Measurements from ENCODE around the gene MT1B. TPM values are rescaled to one million over a fixed set of nuclear protein-coding genes. Genes with fewer than 3 reads are reported as not detected.
A peak's percentile ranks its signal among the peaks of the same experiment; 100 is the strongest.

Gene MT1B
- total RNA-seq, 2 donors from 2014 or later: not detected

- peak; percentile 96 to 97 for ATAC-seq (replicated peaks in 1 of 2)
- Mint-ChIP-seq H3K4me1 (ENCODE audit: low read depth) (peaks cover 38% of the 10 kb centered on the region), H3K27ac (peak within 1 kb of the TSS; percentile 93), H3K27me3 (ENCODE audit: low read depth) (no peaks in the 10 kb centered on the region), H3K4me3 (peak within 1 kb of the TSS; percentile 94 to 96), H3K36me3 (ENCODE audit: insufficient read depth in 2 of 2) (peaks cover 3 to 6% of the 10 kb centered on the region in 2 donors), H3K9me3 (no peaks in the 10 kb centered on the region)
- DNase-seq: peak; percentile 91 to 92
Measured at GRCh38 chr16:56681939-56682702, 30.4 kb downstream of the MT1B start, which contains the start of gene MT1X. TSS of gene MT1X (plus strand) at chr16:56682470. CDS start at chr16:56682541, 71 bp downstream.

DNA sequence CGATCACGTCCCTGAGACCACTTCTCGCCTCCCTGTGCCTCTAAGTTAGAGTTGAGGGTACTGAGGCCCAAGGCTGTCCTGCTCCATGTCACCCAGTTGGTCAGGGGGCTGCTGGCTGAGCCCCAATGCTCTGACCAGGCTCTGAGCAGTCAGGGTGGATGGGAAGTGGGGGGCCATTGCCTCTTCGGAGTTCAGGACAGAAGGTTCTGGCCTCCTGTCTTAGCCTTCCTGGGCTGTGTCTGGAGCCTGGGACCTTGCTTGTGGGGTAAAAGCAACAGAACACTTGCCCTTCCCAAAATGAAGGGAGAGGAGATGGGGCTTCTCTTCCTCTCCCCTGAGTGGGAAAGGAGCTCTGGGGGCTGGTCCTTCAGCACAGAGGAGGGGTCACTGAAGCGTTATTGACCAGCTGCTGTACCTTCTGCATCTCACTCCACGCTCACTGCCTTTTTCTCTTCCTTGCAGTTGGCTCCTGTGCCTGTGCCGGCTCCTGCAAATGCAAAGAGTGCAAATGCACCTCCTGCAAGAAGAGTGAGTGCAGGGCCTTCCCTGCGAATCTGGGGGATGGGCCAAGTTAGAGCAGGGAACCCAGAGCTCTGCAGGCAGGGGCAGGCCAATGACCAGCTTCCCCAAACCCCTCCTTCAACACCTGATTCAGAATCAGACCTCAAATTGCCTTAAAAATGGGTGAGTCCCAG is 31.2 kb downstream of the MT1B start:
- no peaks in the 10 kb centered on the region for H3K9me3 Mint-ChIP-seq
- H3K27me3 Mint-ChIP-seq (ENCODE audit: low read depth): no peaks in the 10 kb centered on the region
- ATAC-seq (replicated peaks in 1 of 2): peak; percentile 4 to 8
- H3K36me3 Mint-ChIP-seq (ENCODE audit: insufficient read depth in 2 of 2): peaks cover 4 to 6% of the 10 kb centered on the region in 2 donors
- peaks cover 38% of the 10 kb centered on the region for H3K4me1 Mint-ChIP-seq (ENCODE audit: low read depth)
- H3K27ac Mint-ChIP-seq: peak overlapping the region; percentile 93
- no peak for DNase-seq
- peak overlapping the region; percentile 94 to 96 for H3K4me3 Mint-ChIP-seq

GRCh38 chr16:56683424-56684172 is 31.9 kb downstream of the MT1B start:
- Mint-ChIP-seq H3K27ac (no peak overlapping the region), H3K4me3 (peak overlapping the region; percentile 94 to 96), H3K27me3 (ENCODE audit: low read depth) (no peaks in the 10 kb centered on the region), H3K9me3 (no peaks in the 10 kb centered on the region), H3K36me3 (ENCODE audit: insufficient read depth in 2 of 2) (peaks cover 4 to 6% of the 10 kb centered on the region in 2 donors), H3K4me1 (ENCODE audit: low read depth) (peaks cover 38% of the 10 kb centered on the region)
- no peak for ATAC-seq (replicated peaks in 1 of 2)
- DNase-seq: no peak

- peak overlapping the region; percentile 94 to 96 for H3K4me3 Mint-ChIP-seq
Measured at GRCh38 chr16:56684256-56684925, 32.7 kb downstream of the MT1B start.

GRCh38 chr16:56684926-56685590 is 33.4 kb downstream of the MT1B start:
- Mint-ChIP-seq H3K27ac (no peak overlapping the region), H3K27me3 (ENCODE audit: low read depth) (no peaks in the 10 kb centered on the region), H3K36me3 (ENCODE audit: insufficient read depth in 2 of 2) (peaks cover 4 to 6% of the 10 kb centered on the region in 2 donors), H3K4me3 (no peak overlapping the region), H3K4me1 (ENCODE audit: low read depth) (peaks cover 32% of the 10 kb centered on the region), H3K9me3 (no peaks in the 10 kb centered on the region)
- DNase-seq (no peak), ATAC-seq (replicated peaks in 1 of 2) (no peak)

More at GRCh38 chr16:56684256-56684925, 32.7 kb downstream of the MT1B start:
- H3K9me3 Mint-ChIP-seq: no peaks in the 10 kb centered on the region
- H3K36me3 Mint-ChIP-seq (ENCODE audit: insufficient read depth in 2 of 2): peaks cover 4 to 6% of the 10 kb centered on the region in 2 donors
- DNase-seq (no peak), ATAC-seq (replicated peaks in 1 of 2) (no peak)
- H3K4me1 Mint-ChIP-seq (ENCODE audit: low read depth): peaks cover 38% of the 10 kb centered on the region
- H3K27me3 Mint-ChIP-seq (ENCODE audit: low read depth): no peaks in the 10 kb centered on the region
- no peak overlapping the region for H3K27ac Mint-ChIP-seq

GRCh38 chr16:56686758-56687157 is 35.1 kb downstream of the MT1B start:
- peaks cover 26% of the 10 kb centered on the region for H3K4me1 Mint-ChIP-seq (ENCODE audit: low read depth)
- peaks cover 4 to 6% of the 10 kb centered on the region in 2 donors for H3K36me3 Mint-ChIP-seq (ENCODE audit: insufficient read depth in 2 of 2)
- no peaks in the 10 kb centered on the region for H3K27me3 Mint-ChIP-seq (ENCODE audit: low read depth)
- no peak overlapping the region for H3K4me3 Mint-ChIP-seq
- H3K27ac Mint-ChIP-seq: no peak overlapping the region
- DNase-seq (no peak), ATAC-seq (replicated peaks in 1 of 2) (no peak)
- no peaks in the 10 kb centered on the region for H3K9me3 Mint-ChIP-seq

DNA sequence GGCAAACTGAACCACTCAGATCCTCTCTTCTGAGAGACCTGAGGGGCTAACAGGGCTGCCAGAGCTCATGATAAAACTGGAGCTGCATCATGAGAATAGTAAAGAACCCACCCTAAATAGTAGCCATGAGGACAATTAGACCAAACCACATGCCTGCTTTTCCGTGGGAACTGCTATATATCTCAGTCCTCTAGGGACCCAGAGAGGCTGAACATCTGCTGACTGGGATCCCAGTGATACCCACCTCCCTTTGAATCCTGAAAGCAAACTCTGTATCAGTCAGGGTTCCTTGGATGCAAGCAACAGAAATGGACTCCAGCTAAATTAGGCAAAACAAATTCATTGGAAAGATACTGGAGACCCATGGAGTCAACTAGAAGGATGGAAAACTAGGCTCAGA is 37.1 kb downstream of the MT1B start:
- H3K36me3 Mint-ChIP-seq (ENCODE audit: insufficient read depth in 2 of 2): peaks cover 4 to 6% of the 10 kb centered on the region in 2 donors
- H3K4me1 Mint-ChIP-seq (ENCODE audit: low read depth): peaks cover 8% of the 10 kb centered on the region
- H3K9me3 Mint-ChIP-seq: no peaks in the 10 kb centered on the region
- no peaks in the 10 kb centered on the region for H3K27me3 Mint-ChIP-seq (ENCODE audit: low read depth)
- no peak overlapping the region for H3K27ac Mint-ChIP-seq
- H3K4me3 Mint-ChIP-seq: no peak overlapping the region
- ATAC-seq (replicated peaks in 1 of 2) (no peak), DNase-seq (no peak)

- Mint-ChIP-seq H3K27me3 (ENCODE audit: low read depth) (no peaks in the 10 kb centered on the region), H3K27ac (no peak overlapping the region), H3K4me3 (no peak overlapping the region), H3K4me1 (ENCODE audit: low read depth) (peaks cover 3% of the 10 kb centered on the region), H3K36me3 (ENCODE audit: insufficient read depth in 2 of 2) (peaks cover 4 to 6% of the 10 kb centered on the region in 2 donors), H3K9me3 (no peaks in the 10 kb centered on the region)
- ATAC-seq (replicated peaks in 1 of 2) (no peak), DNase-seq (no peak)
Measured at GRCh38 chr16:56689171-56689570, 37.5 kb downstream of the MT1B start.

GRCh38 chr16:56690420-56691122 is 38.9 kb downstream of the MT1B start:
- no peak overlapping the region for H3K27ac Mint-ChIP-seq
- ATAC-seq (replicated peaks in 1 of 2): no peak
- H3K9me3 Mint-ChIP-seq: no peaks in the 10 kb centered on the region
- DNase-seq: no peak
- no peaks in the 10 kb centered on the region for H3K27me3 Mint-ChIP-seq (ENCODE audit: low read depth)
- peaks cover 4 to 6% of the 10 kb centered on the region in 2 donors for H3K36me3 Mint-ChIP-seq (ENCODE audit: insufficient read depth in 2 of 2)
- no peaks in the 10 kb centered on the region for H3K4me1 Mint-ChIP-seq (ENCODE audit: low read depth)
- no peak overlapping the region for H3K4me3 Mint-ChIP-seq

DNA sequence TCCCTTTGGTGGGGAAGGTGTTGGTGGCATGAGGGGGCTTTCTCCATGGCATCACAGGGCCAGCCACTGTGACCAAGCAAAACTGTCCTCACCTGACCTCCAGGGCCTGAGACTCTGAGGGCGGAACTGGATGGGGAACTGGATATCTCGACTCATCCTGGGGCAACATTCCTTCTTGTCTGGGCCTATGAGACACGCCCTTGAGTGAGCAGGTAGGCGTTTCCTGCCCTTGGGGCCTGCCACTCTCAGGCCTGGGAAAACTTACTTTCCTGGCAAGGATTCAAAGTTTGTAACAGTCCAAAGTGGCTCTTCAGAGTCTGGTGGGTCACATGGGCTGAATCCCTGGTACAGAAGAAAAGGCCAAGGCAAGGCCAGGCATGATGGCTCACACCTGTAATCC is 40.2 kb downstream of the MT1B start:
- no peak overlapping the region for H3K27ac Mint-ChIP-seq
- H3K27me3 Mint-ChIP-seq (ENCODE audit: low read depth): no peaks in the 10 kb centered on the region
- H3K4me3 Mint-ChIP-seq: no peak overlapping the region
- peaks cover under 1 to 2% of the 10 kb centered on the region in 2 donors for H3K36me3 Mint-ChIP-seq (ENCODE audit: insufficient read depth in 2 of 2)
- no peaks in the 10 kb centered on the region for H3K4me1 Mint-ChIP-seq (ENCODE audit: low read depth)
- no peak for DNase-seq
- no peak for ATAC-seq (replicated peaks in 1 of 2)
- no peaks in the 10 kb centered on the region for H3K9me3 Mint-ChIP-seq

GRCh38 chr16:56695246-56695645 is 43.6 kb downstream of the MT1B start:
- Mint-ChIP-seq H3K4me3 (no peak overlapping the region), H3K27ac (no peak overlapping the region), H3K4me1 (ENCODE audit: low read depth) (no peaks in the 10 kb centered on the region), H3K9me3 (peaks cover 0 to 2% of the 10 kb centered on the region in 2 donors), H3K36me3 (ENCODE audit: insufficient read depth in 2 of 2) (peaks cover 1 to 2% of the 10 kb centered on the region in 2 donors), H3K27me3 (ENCODE audit: low read depth) (no peaks in the 10 kb centered on the region)
- ATAC-seq (replicated peaks in 1 of 2): no peak
- no peak for DNase-seq
